Hindlimb muscle (tissue), 1 donor: ENCODE results near the gene MMP25. TPM values are rescaled to one million over a fixed set of nuclear protein-coding genes. Genes with fewer than 3 reads are reported as not detected.

Experiments used
- DNase-seq: peaks from one replicate; pipeline ENCODE4 v3.0.0-alpha.2; 2013
- polyA plus RNA-seq: library from polyadenylated mRNA; unstranded; fragments of 120-200 nt; gene quantifications from one replicate; pipeline ENCODE4 v1.2.1, GENCODE V29; 2013; ENCODE audit not compliant: insufficient read length

The MMP25 gene
- polyA plus RNA-seq, 1 donor: 2.1 TPM

GRCh38 chr16:3096362-3096761 lies 50.0 kb downstream of the MMP25 start:
- no peak for DNase-seq

- no peak for DNase-seq
Observed at GRCh38 chr16:3097266-3097665, 50.9 kb downstream of the MMP25 start.

DNA sequence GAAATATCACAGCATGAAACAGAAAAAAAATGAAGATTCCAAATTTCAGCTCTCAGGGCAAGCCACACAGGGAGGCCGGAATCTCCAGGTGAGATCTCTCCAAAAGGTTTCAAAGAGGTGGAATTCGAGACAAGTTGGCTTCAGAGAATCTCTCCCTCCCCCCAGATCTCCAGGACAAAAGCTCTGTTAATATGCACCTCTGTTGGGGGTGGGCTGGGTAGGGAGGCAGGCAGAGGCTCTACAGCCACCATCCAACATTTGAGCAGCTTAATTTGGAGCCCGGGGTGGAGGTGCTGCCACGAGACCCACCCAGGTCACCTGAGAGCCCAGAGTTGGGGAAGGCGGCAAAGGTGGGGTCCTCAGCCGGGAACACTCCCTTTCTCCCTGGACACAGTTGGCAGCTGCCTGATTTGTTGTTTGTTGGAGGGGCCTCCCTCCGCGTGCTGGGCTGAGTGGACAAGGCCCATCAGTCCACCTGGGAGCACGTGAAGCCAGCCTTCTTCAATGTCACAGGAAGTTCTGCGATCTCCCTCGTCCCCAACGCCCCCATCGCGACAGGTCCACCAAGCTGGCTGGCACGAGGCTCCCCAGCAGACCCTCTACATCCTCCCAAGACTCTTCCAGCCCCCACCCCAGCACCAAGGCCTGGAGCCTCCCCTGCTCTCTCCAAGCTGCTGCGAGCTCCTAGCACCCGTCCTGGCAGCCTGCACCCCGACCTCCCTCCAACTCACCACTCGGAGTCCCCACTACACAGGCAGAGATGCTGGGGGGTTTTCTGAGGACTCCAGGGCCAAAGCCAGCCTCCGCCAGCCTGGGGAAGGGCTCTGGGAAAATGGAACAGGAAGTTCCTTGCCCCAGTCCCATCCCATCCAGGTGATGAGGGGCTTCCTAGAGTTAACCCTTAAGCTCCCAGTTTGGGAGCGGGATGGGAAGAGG lies 52.4 kb downstream of the MMP25 start, which contains the start of gene ZSCAN10:
Gene ZSCAN10 (minus strand): TSS at position 836 of the 936 bp plus-strand sequence. CDS start 6,357 bp downstream, outside the sequence.
- no peak for DNase-seq

GRCh38 chr16:3099395-3099731 lies 53.0 kb downstream of the MMP25 start:
- no peak for DNase-seq

GRCh38 chr16:3099732-3100499 lies 53.6 kb downstream of the MMP25 start:
- peak; percentile 76 for DNase-seq

DNA sequence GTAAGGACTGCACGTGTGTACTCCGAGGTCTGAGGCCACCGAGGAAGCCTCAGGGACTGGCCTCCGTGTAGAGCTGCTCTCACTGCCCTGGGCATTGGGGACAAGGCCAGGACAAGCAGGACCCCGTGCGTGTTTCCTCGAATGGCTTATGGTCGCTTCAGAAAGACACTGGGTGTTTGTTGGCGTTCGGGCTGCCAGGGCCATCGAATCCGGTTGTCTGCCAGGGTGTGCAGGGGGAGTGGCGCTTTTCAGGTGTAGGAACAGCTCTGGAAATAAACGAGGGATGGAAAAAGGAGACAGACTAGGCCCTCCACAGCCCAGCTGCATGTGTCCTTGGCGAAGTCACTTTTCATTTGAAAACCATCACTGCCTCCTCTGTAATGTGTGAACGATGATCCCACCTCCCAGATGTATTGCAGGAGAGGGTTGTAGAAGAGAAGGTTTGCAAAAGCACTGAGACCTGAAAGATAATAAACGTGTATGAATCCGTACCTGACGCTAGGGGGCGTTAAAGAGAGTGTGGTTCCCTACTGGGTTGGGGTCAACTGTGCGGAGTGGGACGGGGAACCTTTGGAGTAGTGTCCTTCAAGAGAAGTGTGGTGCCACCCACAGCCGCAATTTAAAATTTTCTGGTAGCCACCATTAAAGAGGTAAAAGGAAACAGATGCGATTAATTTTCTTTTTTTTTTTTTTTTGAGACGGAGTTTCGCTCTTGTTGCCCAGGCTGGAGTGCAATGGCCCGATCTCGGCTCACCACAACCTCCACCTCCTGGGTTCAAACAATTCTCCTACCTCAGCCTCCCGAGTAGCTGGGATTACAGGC lies 54.9 kb downstream of the MMP25 start:
- DNase-seq: no peak

DNA sequence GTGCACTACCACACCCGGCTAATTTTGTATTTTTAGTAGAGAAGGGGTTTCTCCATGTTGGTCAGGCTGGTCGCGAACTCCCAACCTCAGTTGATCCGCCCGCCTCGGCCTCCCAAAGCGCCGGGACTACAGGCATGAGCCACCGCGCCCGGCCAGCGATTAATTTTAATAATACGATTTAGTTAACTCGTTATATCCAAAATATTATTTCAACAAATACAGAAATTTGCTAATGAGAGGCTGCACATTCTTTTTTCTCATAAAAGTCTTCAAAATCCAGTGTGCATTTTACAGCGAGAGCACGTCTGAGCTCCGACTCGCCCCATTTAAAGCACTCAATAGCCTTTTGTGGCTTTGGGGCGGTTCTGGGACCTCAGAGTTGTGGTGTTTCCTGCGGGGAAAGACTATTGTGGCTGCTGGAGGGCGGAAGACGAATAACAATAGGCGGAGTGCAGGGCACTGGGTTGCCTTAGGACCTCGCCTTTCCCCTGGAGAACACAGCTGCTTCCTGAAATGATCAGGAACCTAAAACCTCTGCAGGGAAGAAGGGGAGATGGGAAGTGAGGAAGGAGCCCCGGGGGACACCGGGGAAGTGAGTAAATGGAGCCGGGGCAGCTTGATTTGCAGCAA lies 55.6 kb downstream of the MMP25 start:
- DNase-seq: no peak

GRCh38 chr16:3106205-3106928 lies 60.0 kb downstream of the MMP25 start:
- DNase-seq: peak; percentile 86

Other genes with a start within 250 kb of the MMP25 start
- gene PRSS41, start 248.1 kb upstream of the MMP25 start, polyA plus RNA-seq: not detected
- gene PRSS21, start 229.3 kb upstream of the MMP25 start, polyA plus RNA-seq: not detected
- gene ZG16B, start 216.3 kb upstream of the MMP25 start, polyA plus RNA-seq: 0.56 TPM
- not detected for gene PRSS22, start 188.4 kb upstream of the MMP25 start, polyA plus RNA-seq
- 16.1 TPM for gene FLYWCH2, start 163.3 kb upstream of the MMP25 start, polyA plus RNA-seq
- 23.7 TPM for gene FLYWCH1, start 134.6 kb upstream of the MMP25 start, polyA plus RNA-seq
- gene KREMEN2, start 82.3 kb upstream of the MMP25 start, polyA plus RNA-seq: 6.1 TPM
- gene PAQR4, start 77.2 kb upstream of the MMP25 start, polyA plus RNA-seq: 7.0 TPM
- gene PKMYT1, start 66.1 kb upstream of the MMP25 start, polyA plus RNA-seq: 11.4 TPM
- 2.2 TPM for gene CLDN9, start 33.6 kb upstream of the MMP25 start, polyA plus RNA-seq
- gene CLDN6, start 28.4 kb upstream of the MMP25 start, polyA plus RNA-seq: 0.32 TPM
- gene TNFRSF12A, start 26.2 kb upstream of the MMP25 start, polyA plus RNA-seq: 42.5 TPM
- gene HCFC1R1, start 22.6 kb upstream of the MMP25 start, polyA plus RNA-seq: 121 TPM
- gene THOC6, start 22.5 kb upstream of the MMP25 start, polyA plus RNA-seq: 21.8 TPM
- gene BICDL2, start 9.6 kb upstream of the MMP25 start, polyA plus RNA-seq: not detected
- 161 TPM for gene IL32, start 19.1 kb downstream of the MMP25 start, polyA plus RNA-seq
- 0.34 TPM for gene ZSCAN10, start 52.7 kb downstream of the MMP25 start, polyA plus RNA-seq
- 15.1 TPM for gene ZNF205, start 66.0 kb downstream of the MMP25 start, polyA plus RNA-seq
- 15.5 TPM for gene ZNF213, start 88.5 kb downstream of the MMP25 start, polyA plus RNA-seq
- gene OR1F1, start 141.6 kb downstream of the MMP25 start, polyA plus RNA-seq: not detected
- 5.9 TPM for gene ZNF200, start 188.6 kb downstream of the MMP25 start, polyA plus RNA-seq
- 0.40 TPM for gene MEFV, start 210.1 kb downstream of the MMP25 start, polyA plus RNA-seq
- gene ZNF263, start 236.9 kb downstream of the MMP25 start, polyA plus RNA-seq: 28.4 TPM